Hippocampal formation (tissue), 2 donors: ENCODE results near the gene AUTS2.

Experiments used
- DNase-seq, 2 donors: peaks; one replicate each; lab custom pipeline; 2025; lab: John Stamatoyannopoulos, UW

The AUTS2 gene

GRCh38 chr7:69992938-69993337 is 394.7 kb downstream of the AUTS2 start:
- DNase-seq = peak in 1 of 2 donors; percentile 2

- no peak for DNase-seq
Measured at GRCh38 chr7:69994218-69994617, 395.9 kb downstream of the AUTS2 start.

GRCh38 chr7:69994886-69995542 is 396.7 kb downstream of the AUTS2 start:
- DNase-seq = peak in 1 of 2 donors; percentile 25

- DNase-seq = no peak
Measured at GRCh38 chr7:69996121-69996520, 397.8 kb downstream of the AUTS2 start.

- peak in 1 of 2 donors; percentile 24 for DNase-seq
Measured at GRCh38 chr7:70000737-70001348, 402.6 kb downstream of the AUTS2 start.

- DNase-seq = no peak
Measured at GRCh38 chr7:70005480-70005879, 407.2 kb downstream of the AUTS2 start.

GRCh38 chr7:70005891-70006260 is 407.6 kb downstream of the AUTS2 start:
- no peak for DNase-seq

- no peak for DNase-seq
Measured at GRCh38 chr7:70006261-70006920, 408.1 kb downstream of the AUTS2 start.

- no peak for DNase-seq
Measured at GRCh38 chr7:70008466-70008865, 410.2 kb downstream of the AUTS2 start.

GRCh38 chr7:70014472-70015177 is 416.4 kb downstream of the AUTS2 start:
- no peak for DNase-seq

- DNase-seq = no peak
Measured at GRCh38 chr7:70015353-70015752, 417.1 kb downstream of the AUTS2 start.

GRCh38 chr7:70016044-70016770 is 417.9 kb downstream of the AUTS2 start:
- DNase-seq = no peak

- DNase-seq = no peak
Measured at GRCh38 chr7:70017357-70017756, 419.1 kb downstream of the AUTS2 start.

GRCh38 chr7:70018700-70019099 is 420.4 kb downstream of the AUTS2 start:
- DNase-seq = no peak

GRCh38 chr7:70027867-70028266 is 429.6 kb downstream of the AUTS2 start:
- DNase-seq = no peak

- DNase-seq = no peak
Measured at GRCh38 chr7:70028620-70029019, 430.3 kb downstream of the AUTS2 start.

- no peak for DNase-seq
Measured at GRCh38 chr7:70029993-70030392, 431.7 kb downstream of the AUTS2 start.

- no peak for DNase-seq
Measured at GRCh38 chr7:70030745-70031144, 432.5 kb downstream of the AUTS2 start.

- no peak for DNase-seq
Measured at GRCh38 chr7:70031245-70031644, 433.0 kb downstream of the AUTS2 start.

GRCh38 chr7:70032649-70033048 is 434.4 kb downstream of the AUTS2 start:
- no peak for DNase-seq

GRCh38 chr7:70033226-70033625 is 435.0 kb downstream of the AUTS2 start:
- no peak for DNase-seq

- DNase-seq = no peak
Measured at GRCh38 chr7:70034999-70035398, 436.7 kb downstream of the AUTS2 start.
